CD4-positive, alpha-beta T cell (primary cell): ENCODE data around the gene CHCHD4. TPM values are rescaled to one million over a fixed set of nuclear protein-coding genes. Genes with fewer than 3 reads are reported as not detected.

Experiments used
- ATAC-seq: fragments of 200-7000 bp; cut with Tn5 transposase; one replicate; pipeline ENCODE4 v1.10.0; 2022; ENCODE audit warnings: mild to moderate bottlenecking; ENCODE audit not compliant: poor library complexity
- CTCF ChIA-PET: fragments of 350-600 bp; sonication (Branson Sonifier 250); formaldehyde crosslinking; loops from one replicate; lab custom pipeline; 2021; ENCODE audit warnings: antibody characterized with exemption, inconsistent platforms; lab: Charles Lee
- POLR2A ChIA-PET: fragments of 350-600 bp; sonication (Branson Sonifier 250); formaldehyde crosslinking; loops from one replicate; lab custom pipeline; 2021; ENCODE audit warnings: antibody characterized with exemption, inconsistent platforms; lab: Charles Lee
- DNase-seq, 14 experiments: peaks; one replicate each; pipeline ENCODE4 v3.0.0-alpha.2; 2013 to 2020; ENCODE audit warnings: mixed read lengths in 2 of 14
- H3K27ac ChIP-seq, 2 donors: one replicate each; pipeline versions ENCODE4 v1.5.1 to v1.7.0; 2013; ENCODE audit warnings: low read length in 2 of 2, low read depth in 1 of 2, mild to moderate bottlenecking in 1 of 2
- H3K27me3 ChIP-seq, 2 experiments: 1 replicate in 1 of 2; 2 replicates in 1 of 2; pipeline versions ENCODE4 v1.6.1 to v1.7.0; 2013; ENCODE audit warnings: low read length in 2 of 2, control low read depth in 1 of 2, mild to moderate bottlenecking in 1 of 2, moderate library complexity in 1 of 2; ENCODE audit not compliant: insufficient read depth in 2 of 2, control insufficient read depth in 1 of 2
- H3K36me3 ChIP-seq: one replicate; pipeline ENCODE4 v1.6.1; 2013; ENCODE audit warnings: low read length, control low read depth; ENCODE audit not compliant: insufficient read depth
- H3K4me1 ChIP-seq: one replicate; pipeline ENCODE4 v1.6.1; 2013; ENCODE audit warnings: low read length, control low read depth; ENCODE audit not compliant: insufficient read depth
- H3K4me3 ChIP-seq: one replicate; pipeline ENCODE4 v1.5.1; 2013; ENCODE audit warnings: mild to moderate bottlenecking, low read length, moderate library complexity
- H3K9me3 ChIP-seq, 2 experiments: 1 replicate in 1 of 2; 2 replicates in 1 of 2; pipeline versions ENCODE4 v1.6.1 to v1.7.0; 2013; ENCODE audit warnings: low read length in 2 of 2, mild to moderate bottlenecking in 2 of 2, control low read depth in 1 of 2, moderate library complexity in 1 of 2; ENCODE audit not compliant: control insufficient read depth in 1 of 2, insufficient read depth in 1 of 2
- H3K27ac Mint-ChIP-seq: one replicate; pipeline ENCODE4 v1.8.0; 2020; ENCODE audit warnings: mixed read lengths
- H3K27me3 Mint-ChIP-seq: one replicate; pipeline ENCODE4 v1.8.0; 2021; ENCODE audit warnings: mixed read lengths
- H3K36me3 Mint-ChIP-seq: one replicate; pipeline ENCODE4 v1.8.0; 2021; ENCODE audit warnings: low read depth, mixed read lengths
- H3K4me1 Mint-ChIP-seq: one replicate; pipeline ENCODE4 v1.8.0; 2021; ENCODE audit warnings: low read depth, mixed read lengths
- H3K4me3 Mint-ChIP-seq: one replicate; pipeline ENCODE4 v1.8.0; 2020; ENCODE audit warnings: mild to moderate bottlenecking, mixed read lengths
- H3K9me3 Mint-ChIP-seq: one replicate; pipeline ENCODE4 v1.8.0; 2020; ENCODE audit warnings: mixed read lengths
- intact Hi-C, 2 experiments: fragments of 100-400 bp; cut with DNase I in 1 of 2; cut with micrococcal nuclease in 1 of 2; formaldehyde crosslinking; loops; one replicate each; pipeline versions ENCODE4 v1.15.1 to v1.9.0; 2023 to 2025; cut with DNase I, micrococcal nuclease
- total RNA-seq, 174 experiments: library from RNA in 2 of 174; stranded (reverse) in 2 of 174; gene quantifications; one replicate each; pipeline ENCODE4 v1.2.3 and lab custom pipeline; 2021 to 2026
- TF ChIP-seq, protein P1 (sequence below): fragments of 200-600 bp; IDR thresholded peaks from one replicate; pipeline ENCODE4 v1.8.0; 2022; ENCODE audit warnings: antibody characterized with exemption, mild to moderate bottlenecking

CHCHD4 gene
- total RNA-seq, 2 experiments from 2014 or later, result 0.50 to 1.1 TPM

DNA sequence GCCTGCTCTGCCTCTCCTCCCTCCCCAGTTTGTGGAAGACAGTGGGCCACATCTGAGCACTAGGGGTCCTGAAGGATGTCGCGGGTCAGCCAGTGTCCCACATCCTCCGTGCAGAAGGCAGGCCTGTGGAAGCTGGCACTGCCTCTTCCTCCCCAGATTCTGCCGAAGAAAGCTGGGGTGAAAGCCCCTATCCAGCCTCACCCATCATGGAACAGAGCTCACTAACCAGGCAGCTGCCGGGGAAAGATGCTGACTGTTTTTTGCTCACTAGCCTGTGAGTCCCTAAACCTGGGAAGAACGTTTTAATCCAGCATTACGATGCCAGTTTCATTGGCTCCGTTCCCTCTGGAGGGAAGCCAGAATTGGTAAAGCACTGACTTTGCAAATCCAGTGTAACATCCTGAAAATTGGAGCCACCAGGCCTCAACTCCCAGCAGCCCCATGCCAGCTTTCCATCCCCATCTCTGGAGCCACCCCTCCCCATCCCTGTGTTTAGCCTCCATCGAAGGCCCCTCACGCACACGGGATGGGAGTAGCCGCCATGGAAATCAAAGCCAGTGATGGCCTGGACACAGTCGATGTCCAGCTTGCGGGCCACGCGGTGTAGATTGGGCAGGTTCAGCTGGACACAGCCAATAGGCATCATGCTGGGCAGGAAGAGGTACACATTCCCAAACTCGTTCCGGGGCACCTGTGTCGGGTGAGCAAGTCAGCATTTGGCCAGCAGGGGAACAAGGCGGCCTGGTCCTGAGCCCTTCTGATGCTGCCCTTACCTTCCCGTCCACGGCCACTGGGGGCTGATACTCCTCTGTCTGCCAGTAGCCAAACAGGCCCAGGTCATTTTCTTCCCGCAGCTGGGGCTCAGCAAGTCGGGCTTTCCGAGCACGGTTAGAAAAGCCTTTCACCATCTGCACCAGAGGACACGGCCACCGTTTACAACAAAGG, 23.6 kb upstream of the CHCHD4 start:
- ChIA-PET POLR2A (no interaction called here), CTCF (no interaction called here)
- no peaks in the 10 kb centered on the region for H3K9me3 ChIP-seq
- peaks cover 72% of the 10 kb centered on the region for H3K36me3 ChIP-seq
- no peak overlapping the region for H3K4me3 ChIP-seq
- H3K27ac ChIP-seq, result no peak overlapping the region
- DNase-seq, result peak in 1 of 14 experiments; percentile 28
- Mint-ChIP-seq H3K4me1 (peaks cover 27% of the 10 kb centered on the region), H3K27me3 (no peaks in the 10 kb centered on the region), H3K36me3 (peaks cover 80% of the 10 kb centered on the region), H3K27ac (peak overlapping the region; percentile 96), H3K4me3 (no peak overlapping the region), H3K9me3 (no peaks in the 10 kb centered on the region)
- H3K4me1 ChIP-seq, result peaks cover 36% of the 10 kb centered on the region
- no peak for ATAC-seq
- TF ChIP-seq, protein P1, sequence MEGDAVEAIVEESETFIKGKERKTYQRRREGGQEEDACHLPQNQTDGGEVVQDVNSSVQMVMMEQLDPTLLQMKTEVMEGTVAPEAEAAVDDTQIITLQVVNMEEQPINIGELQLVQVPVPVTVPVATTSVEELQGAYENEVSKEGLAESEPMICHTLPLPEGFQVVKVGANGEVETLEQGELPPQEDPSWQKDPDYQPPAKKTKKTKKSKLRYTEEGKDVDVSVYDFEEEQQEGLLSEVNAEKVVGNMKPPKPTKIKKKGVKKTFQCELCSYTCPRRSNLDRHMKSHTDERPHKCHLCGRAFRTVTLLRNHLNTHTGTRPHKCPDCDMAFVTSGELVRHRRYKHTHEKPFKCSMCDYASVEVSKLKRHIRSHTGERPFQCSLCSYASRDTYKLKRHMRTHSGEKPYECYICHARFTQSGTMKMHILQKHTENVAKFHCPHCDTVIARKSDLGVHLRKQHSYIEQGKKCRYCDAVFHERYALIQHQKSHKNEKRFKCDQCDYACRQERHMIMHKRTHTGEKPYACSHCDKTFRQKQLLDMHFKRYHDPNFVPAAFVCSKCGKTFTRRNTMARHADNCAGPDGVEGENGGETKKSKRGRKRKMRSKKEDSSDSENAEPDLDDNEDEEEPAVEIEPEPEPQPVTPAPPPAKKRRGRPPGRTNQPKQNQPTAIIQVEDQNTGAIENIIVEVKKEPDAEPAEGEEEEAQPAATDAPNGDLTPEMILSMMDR, result no peak
- intact Hi-C loops, result loop anchor here in 1 of 2 experiments (5.0 to 10.0 kb wide), 2 partner anchors 279 to 946 kb away; partner anchors contain the start of gene RBSN
- H3K27me3 ChIP-seq, result no peaks in the 10 kb centered on the region

DNA sequence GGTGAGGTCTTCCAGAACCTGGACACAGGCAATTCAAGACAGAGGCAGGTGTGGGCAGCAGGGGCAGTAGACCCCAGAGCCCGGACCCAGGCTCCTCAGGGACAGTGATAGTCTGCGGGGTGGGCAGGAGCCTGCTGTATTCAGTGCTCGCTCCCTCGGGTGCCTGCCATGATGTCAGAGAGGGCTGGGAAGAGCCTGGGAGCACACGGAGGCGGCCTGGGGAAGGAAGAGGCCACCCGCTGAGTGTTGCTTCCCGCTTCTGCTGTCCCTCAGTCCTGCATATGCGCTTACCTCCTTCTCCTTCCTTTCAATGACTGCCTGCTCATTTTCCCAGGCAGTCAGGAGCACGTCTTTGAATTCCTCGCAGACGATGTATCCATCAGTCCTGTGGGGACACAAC, 22.9 kb upstream of the CHCHD4 start:
- Mint-ChIP-seq H3K36me3 (peaks cover 78% of the 10 kb centered on the region), H3K9me3 (no peaks in the 10 kb centered on the region), H3K27ac (peak overlapping the region; percentile 96), H3K4me1 (peaks cover 34% of the 10 kb centered on the region), H3K27me3 (no peaks in the 10 kb centered on the region), H3K4me3 (no peak overlapping the region)
- Histone ChIP-seq H3K36me3 (peaks cover 65% of the 10 kb centered on the region), H3K4me3 (no peak overlapping the region), H3K27me3 (no peaks in the 10 kb centered on the region), H3K9me3 (no peaks in the 10 kb centered on the region), H3K27ac (no peak overlapping the region), H3K4me1 (peaks cover 40% of the 10 kb centered on the region)
- TF ChIP-seq, protein P1, result no peak
- no peak for DNase-seq
- POLR2A ChIA-PET, result interaction anchor here (8.7 kb wide), 1 partner anchor 31 kb away, joined by 106 read pairs; the partner anchor contains the start of genes LSM3 and XPC
- intact Hi-C loops, result loop anchor here in 1 of 2 experiments (5.0 to 10.0 kb wide), 2 partner anchors 280 to 947 kb away; partner anchors contain the start of gene RBSN
- no peak for ATAC-seq
- CTCF ChIA-PET, result interaction anchor here (5.9 kb wide), 1 partner anchor 23 kb away, joined by 44 read pairs; the partner anchor contains the start of genes CHCHD4 and TMEM43

DNA sequence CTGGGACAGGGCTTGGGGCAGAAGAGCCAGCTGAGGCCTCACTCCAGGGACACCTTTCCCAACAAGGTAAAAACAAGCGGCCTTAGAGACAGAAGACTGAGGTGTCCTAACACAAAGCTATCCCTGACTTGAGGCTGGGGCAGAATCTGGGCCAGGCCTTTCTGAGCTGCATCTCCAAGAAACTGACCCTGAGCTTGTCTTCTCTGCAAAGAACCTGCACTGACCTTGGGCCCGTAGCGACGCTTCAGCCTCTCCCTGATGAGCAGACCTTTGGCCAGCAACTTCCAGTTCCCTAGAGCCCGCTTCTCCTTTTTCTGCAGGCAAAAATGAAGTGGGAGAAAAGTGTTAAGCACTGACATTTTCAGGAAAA, 22.4 kb upstream of the CHCHD4 start:
- Histone ChIP-seq H3K4me1 (peaks cover 45% of the 10 kb centered on the region), H3K36me3 (peaks cover 60% of the 10 kb centered on the region), H3K27me3 (no peaks in the 10 kb centered on the region), H3K9me3 (no peaks in the 10 kb centered on the region), H3K27ac (no peak overlapping the region), H3K4me3 (no peak overlapping the region)
- no peaks in the 10 kb centered on the region for H3K9me3 Mint-ChIP-seq
- intact Hi-C loops, result loop anchor here in 1 of 2 experiments (5.0 to 10.0 kb wide), 2 partner anchors 280 to 948 kb away; partner anchors contain the start of gene RBSN
- H3K36me3 Mint-ChIP-seq, result peaks cover 78% of the 10 kb centered on the region
- ATAC-seq (no peak), DNase-seq (no peak)
- CTCF ChIA-PET, result interaction anchor here (5.9 kb wide), 1 partner anchor 23 kb away, joined by 44 read pairs; the partner anchor contains the start of genes CHCHD4 and TMEM43
- H3K27ac Mint-ChIP-seq, result peak overlapping the region; percentile 96
- H3K4me3 Mint-ChIP-seq, result peak overlapping the region; percentile 36
- POLR2A ChIA-PET, result interaction anchor here (8.7 kb wide), 1 partner anchor 32 kb away, joined by 106 read pairs; the partner anchor contains the start of genes LSM3 and XPC
- TF ChIP-seq, protein P1, result no peak
- H3K27me3 Mint-ChIP-seq, result no peaks in the 10 kb centered on the region
- peaks cover 40% of the 10 kb centered on the region for H3K4me1 Mint-ChIP-seq
